GM12872 (cell line): ENCODE results near the gene EIPR1.

Experiments used
- CTCF ChIP-seq: IDR thresholded peaks from 3 replicates; pipeline ENCODE4 v1.5.1; 2011; ENCODE audit warnings: low read depth, mild to moderate bottlenecking, low read length, moderate library complexity; ENCODE audit not compliant: insufficient read depth

EIPR1 gene

DNA sequence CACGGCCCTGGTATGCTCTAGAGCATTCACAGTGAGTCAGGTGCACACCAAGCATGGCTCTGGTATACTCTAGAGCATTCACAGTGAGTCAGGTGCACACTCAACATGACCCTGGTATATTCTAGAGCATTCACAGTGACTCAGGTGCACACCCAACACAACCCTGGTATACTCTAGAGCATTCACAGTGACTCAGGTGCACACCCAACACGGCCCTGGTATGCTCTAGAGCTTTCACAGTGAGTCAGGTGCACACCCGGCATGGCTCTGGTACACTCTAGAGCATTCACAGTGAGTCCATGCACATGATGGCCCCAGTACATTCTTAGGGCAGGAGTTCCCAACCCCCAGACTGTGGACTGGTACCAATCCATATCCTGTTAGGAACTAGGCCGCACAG is 158.1 kb downstream of the EIPR1 start:
- TF ChIP-seq CTCF: no peak

GRCh38 chr2:3217646-3218045 is 160.0 kb downstream of the EIPR1 start:
- no peak for TF ChIP-seq CTCF

DNA sequence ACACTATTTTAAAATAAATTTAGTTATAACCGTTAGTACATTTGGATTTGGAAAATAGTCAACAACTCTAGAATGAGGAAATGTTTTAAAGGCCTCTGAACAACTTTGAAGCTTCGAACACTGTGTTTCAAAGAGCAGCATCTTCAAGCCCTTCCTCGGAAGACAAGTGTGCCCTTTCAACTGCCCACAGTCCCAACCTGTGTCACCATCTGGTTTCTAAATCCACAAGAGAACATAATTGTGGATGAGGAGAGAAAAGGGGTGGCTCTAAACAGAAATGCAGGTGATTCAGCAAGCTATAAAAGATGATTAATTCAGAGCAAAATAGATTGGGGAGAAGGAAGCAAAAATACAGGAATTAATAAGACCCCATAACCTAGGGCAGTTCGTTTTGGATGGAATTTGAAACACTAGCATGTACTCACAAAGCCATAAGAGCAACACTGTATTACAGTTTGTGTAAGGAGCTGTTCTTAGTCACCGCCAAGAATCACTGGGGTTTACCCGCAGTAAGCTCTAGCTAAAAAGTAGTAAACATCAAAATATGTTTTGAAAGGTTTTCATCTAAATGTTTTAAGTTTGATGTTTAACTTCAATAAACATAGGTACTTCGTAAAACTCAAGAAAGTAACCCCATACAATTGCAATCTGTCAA is 160.7 kb downstream of the EIPR1 start:
- TF ChIP-seq CTCF: no peak

GRCh38 chr2:3214806-3215404 is 162.7 kb downstream of the EIPR1 start:
- TF ChIP-seq CTCF: no peak

GRCh38 chr2:3214065-3214464 is 163.6 kb downstream of the EIPR1 start:
- no peak for TF ChIP-seq CTCF

DNA sequence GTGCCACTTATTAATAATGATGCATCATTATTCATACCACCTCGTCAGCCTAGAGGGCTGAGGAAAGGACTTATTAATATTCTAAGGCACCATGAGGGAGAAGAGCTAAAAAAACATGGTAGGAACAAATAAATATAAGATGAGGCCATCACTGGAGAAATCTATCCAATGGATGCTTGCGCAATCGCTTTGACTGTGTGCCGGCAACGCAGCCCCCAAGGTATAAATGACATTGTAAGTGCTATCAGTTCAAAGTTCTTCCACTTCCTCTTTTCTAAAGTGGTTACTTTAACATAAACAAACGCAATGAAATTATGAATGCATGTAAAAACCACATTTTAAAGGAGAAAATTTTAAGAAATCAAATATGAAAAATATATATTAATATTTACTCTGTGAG is 164.6 kb downstream of the EIPR1 start:
- no peak for TF ChIP-seq CTCF

GRCh38 chr2:3212061-3212362 is 165.6 kb downstream of the EIPR1 start:
- no peak for TF ChIP-seq CTCF
